Measurements from ENCODE around the gene TENT5A. TPM values are rescaled to one million over a fixed set of nuclear protein-coding genes. Genes with fewer than 3 reads are reported as not detected.

TENT5A gene
- total and polyA plus RNA-seq, 4 donors: 4.0 to 13.6 (median 11.4) TPM

DNA sequence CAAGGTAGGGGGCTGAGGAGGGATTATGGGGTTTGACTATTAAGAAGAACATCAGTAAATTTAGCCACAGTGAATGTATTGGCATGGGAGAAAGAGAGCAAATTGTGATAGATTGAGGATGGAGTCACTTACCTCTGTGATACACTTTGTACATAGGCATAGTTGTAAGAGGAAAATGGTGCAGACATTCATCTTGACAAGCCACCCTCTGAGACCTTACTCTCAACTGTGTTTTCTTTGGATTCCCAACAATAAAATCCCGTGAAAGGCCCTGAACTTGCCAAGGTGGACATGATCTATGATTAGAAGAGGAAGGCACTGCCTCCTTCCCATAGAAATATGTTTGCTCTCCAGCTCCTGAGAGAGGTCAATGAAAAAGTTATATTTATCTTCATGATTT is 18.6 kb upstream of the TENT5A start:
- no peak overlapping the region for H3K4me3 ChIP-seq (ENCODE audit: low read depth in 1 of 3, low read length in 3 of 3)
- peaks cover 5 to 24% (median 22%) of the 10 kb centered on the region in 4 donors for H3K4me1 ChIP-seq (ENCODE audit: control insufficient read depth in 4 of 4, insufficient read depth in 4 of 4, low read length in 3 of 4)
- H3K27me3 ChIP-seq (ENCODE audit: control insufficient read depth in 4 of 4, insufficient read depth in 4 of 4, low read length in 3 of 4): no peaks in the 10 kb centered on the region
- no peak overlapping the region for H3K27ac ChIP-seq (ENCODE audit: low read depth in 1 of 2, low read length in 2 of 2)
- no peak for TF ChIP-seq EGR1 (IDR thresholded peaks at IDR 0.05; ENCODE audit: low read depth in 2 of 2)
- no peak for TF ChIP-seq RXRA (IDR thresholded peaks at IDR 0.05)
- TF ChIP-seq GABPA (IDR thresholded peaks at IDR 0.05 in 1 of 2, conservative IDR thresholded peaks at IDR 0.05 in 1 of 2): no peak
- TF ChIP-seq, protein P1, sequence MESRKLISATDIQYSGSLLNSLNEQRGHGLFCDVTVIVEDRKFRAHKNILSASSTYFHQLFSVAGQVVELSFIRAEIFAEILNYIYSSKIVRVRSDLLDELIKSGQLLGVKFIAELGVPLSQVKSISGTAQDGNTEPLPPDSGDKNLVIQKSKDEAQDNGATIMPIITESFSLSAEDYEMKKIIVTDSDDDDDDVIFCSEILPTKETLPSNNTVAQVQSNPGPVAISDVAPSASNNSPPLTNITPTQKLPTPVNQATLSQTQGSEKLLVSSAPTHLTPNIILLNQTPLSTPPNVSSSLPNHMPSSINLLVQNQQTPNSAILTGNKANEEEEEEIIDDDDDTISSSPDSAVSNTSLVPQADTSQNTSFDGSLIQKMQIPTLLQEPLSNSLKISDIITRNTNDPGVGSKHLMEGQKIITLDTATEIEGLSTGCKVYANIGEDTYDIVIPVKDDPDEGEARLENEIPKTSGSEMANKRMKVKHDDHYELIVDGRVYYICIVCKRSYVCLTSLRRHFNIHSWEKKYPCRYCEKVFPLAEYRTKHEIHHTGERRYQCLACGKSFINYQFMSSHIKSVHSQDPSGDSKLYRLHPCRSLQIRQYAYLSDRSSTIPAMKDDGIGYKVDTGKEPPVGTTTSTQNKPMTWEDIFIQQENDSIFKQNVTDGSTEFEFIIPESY (IDR thresholded peaks at IDR 0.05): no peak
- no peak for TF ChIP-seq FOXA2 (IDR thresholded peaks at IDR 0.05)
- 88% methylated on average over 1 of the region's 1 CpG for WGBS
- no peak for DNase-seq (ENCODE audit: low spot score)
- no peak overlapping the region for H3K9ac ChIP-seq (ENCODE audit: low read depth in 1 of 2, low read length in 2 of 2)
- no peaks in the 10 kb centered on the region for H3K9me3 ChIP-seq (ENCODE audit: control insufficient read depth in 4 of 4, low read length in 3 of 4)
- no peaks in the 10 kb centered on the region for H3K36me3 ChIP-seq (ENCODE audit: control insufficient read depth in 4 of 4, insufficient read depth in 3 of 4, low read depth in 1 of 4, low read length in 3 of 4)

DNA sequence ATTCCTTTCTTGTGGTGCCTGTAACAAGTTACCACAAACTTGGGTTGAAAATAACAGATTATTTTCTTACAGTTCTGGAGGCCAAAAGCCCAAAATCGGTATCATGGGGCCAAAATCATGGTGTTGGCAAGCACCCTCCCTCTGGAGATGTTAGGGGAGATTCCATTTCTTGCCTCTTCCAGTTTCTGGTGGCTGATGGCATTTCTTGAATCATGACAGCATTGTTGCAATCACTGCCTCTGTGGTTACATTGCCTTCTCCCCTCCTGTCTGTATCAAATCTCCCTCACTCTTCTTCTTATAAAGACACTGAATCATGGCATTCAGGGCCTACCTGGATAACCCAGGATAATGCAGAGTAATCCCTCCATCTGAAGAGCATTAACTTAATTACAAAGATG is 17.9 kb upstream of the TENT5A start:
- 91% methylated on average over 1 of the region's 1 CpG for WGBS
- Histone ChIP-seq H3K4me3 (ENCODE audit: low read depth in 1 of 3, low read length in 3 of 3) (no peak overlapping the region), H3K9me3 (ENCODE audit: control insufficient read depth in 4 of 4, low read length in 3 of 4) (no peaks in the 10 kb centered on the region), H3K36me3 (ENCODE audit: control insufficient read depth in 4 of 4, insufficient read depth in 3 of 4, low read depth in 1 of 4, low read length in 3 of 4) (no peaks in the 10 kb centered on the region), H3K27me3 (ENCODE audit: control insufficient read depth in 4 of 4, insufficient read depth in 4 of 4, low read length in 3 of 4) (no peaks in the 10 kb centered on the region), H3K27ac (ENCODE audit: low read depth in 1 of 2, low read length in 2 of 2) (no peak overlapping the region), H3K4me1 (ENCODE audit: control insufficient read depth in 4 of 4, insufficient read depth in 4 of 4, low read length in 3 of 4) (peaks cover 8 to 24% (median 22%) of the 10 kb centered on the region in 4 donors), H3K9ac (ENCODE audit: low read depth in 1 of 2, low read length in 2 of 2) (no peak overlapping the region)
- TF ChIP-seq RAD21 (IDR thresholded peaks at IDR 0.05) (no peak), YY1 (IDR thresholded peaks at IDR 0.05) (no peak), EGR1 (IDR thresholded peaks at IDR 0.05; ENCODE audit: low read depth in 2 of 2) (no peak), HNF4A (conservative IDR thresholded peaks at IDR 0.05) (no peak)
- TF ChIP-seq, protein P2, sequence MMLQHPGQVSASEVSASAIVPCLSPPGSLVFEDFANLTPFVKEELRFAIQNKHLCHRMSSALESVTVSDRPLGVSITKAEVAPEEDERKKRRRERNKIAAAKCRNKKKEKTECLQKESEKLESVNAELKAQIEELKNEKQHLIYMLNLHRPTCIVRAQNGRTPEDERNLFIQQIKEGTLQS (IDR thresholded peaks at IDR 0.05): no peak
- TF ChIP-seq, protein P3, sequence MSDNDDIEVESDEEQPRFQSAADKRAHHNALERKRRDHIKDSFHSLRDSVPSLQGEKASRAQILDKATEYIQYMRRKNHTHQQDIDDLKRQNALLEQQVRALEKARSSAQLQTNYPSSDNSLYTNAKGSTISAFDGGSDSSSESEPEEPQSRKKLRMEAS (IDR thresholded peaks at IDR 0.05): no peak
- DNase-seq (ENCODE audit: low spot score): no peak

DNA sequence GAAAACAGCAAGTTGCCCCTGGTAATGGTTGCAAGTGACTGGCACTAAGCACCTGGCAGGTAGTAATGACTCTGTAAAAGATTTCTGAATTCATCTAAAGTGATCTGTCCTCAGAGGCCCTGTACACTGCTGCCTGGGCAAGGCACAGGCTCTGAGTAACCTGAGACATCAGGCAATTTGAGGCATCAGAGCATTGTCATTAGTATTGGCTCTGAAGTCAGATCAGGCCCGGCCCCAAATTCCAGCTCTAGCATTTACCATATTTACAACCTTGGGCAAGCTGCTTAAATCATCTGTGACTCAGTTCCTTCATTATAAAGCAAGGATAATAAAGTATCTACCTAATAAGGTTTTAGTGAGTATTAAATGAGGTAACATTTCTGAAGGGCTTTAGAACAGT is 17.3 kb upstream of the TENT5A start:
- Histone ChIP-seq H3K9me3 (ENCODE audit: control insufficient read depth in 4 of 4, low read length in 3 of 4) (no peaks in the 10 kb centered on the region), H3K27me3 (ENCODE audit: control insufficient read depth in 4 of 4, insufficient read depth in 4 of 4, low read length in 3 of 4) (no peaks in the 10 kb centered on the region), H3K36me3 (ENCODE audit: control insufficient read depth in 4 of 4, insufficient read depth in 3 of 4, low read depth in 1 of 4, low read length in 3 of 4) (no peaks in the 10 kb centered on the region), H3K9ac (ENCODE audit: low read depth in 1 of 2, low read length in 2 of 2) (no peak overlapping the region), H3K4me1 (ENCODE audit: control insufficient read depth in 4 of 4, insufficient read depth in 4 of 4, low read length in 3 of 4) (peaks cover 8 to 24% (median 21%) of the 10 kb centered on the region in 4 donors), H3K4me3 (ENCODE audit: low read depth in 1 of 3, low read length in 3 of 3) (no peak overlapping the region), H3K27ac (ENCODE audit: low read depth in 1 of 2, low read length in 2 of 2) (no peak overlapping the region)
- no peak for DNase-seq (ENCODE audit: low spot score)
- WGBS: 93% methylated on average over 1 of the region's 1 CpG
- TF ChIP-seq RAD21 (IDR thresholded peaks at IDR 0.05): no peak

Measured in liver (tissue), 9 donors.